Liver (tissue), 9 donors: ENCODE data around the gene EXOC2. TPM values are rescaled to one million over a fixed set of nuclear protein-coding genes. Genes with fewer than 3 reads are reported as not detected.

Source experiments
- DNase-seq: peaks from one replicate; pipeline ENCODE4 v3.0.0-alpha.2; 2017; ENCODE audit warnings: low spot score
- H3K27ac ChIP-seq, 2 donors: one replicate each; pipeline ENCODE4 v1.7.0; 2013; ENCODE audit warnings: inconsistent platforms in 2 of 2, low read length in 2 of 2, control low read depth in 1 of 2, low read depth in 1 of 2, mild to moderate bottlenecking in 1 of 2
- H3K27me3 ChIP-seq, 4 donors: one replicate each; pipeline versions ENCODE4 v1.6.1 to v1.7.0; 2013; ENCODE audit warnings: low read length in 3 of 4, inconsistent platforms in 1 of 4, mild to moderate bottlenecking in 1 of 4, moderate library complexity in 1 of 4; ENCODE audit not compliant: control insufficient read depth in 4 of 4, insufficient read depth in 4 of 4
- H3K36me3 ChIP-seq, 4 donors: one replicate each; pipeline versions ENCODE4 v1.6.1 to v1.7.0; 2013; ENCODE audit warnings: low read length in 3 of 4, mild to moderate bottlenecking in 3 of 4, low read depth in 1 of 4, moderate library complexity in 1 of 4; ENCODE audit not compliant: control insufficient read depth in 4 of 4, insufficient read depth in 3 of 4
- H3K4me1 ChIP-seq, 4 donors: one replicate each; pipeline versions ENCODE4 v1.6.1 to v1.7.0; 2013; ENCODE audit warnings: low read length in 3 of 4, mild to moderate bottlenecking in 3 of 4, moderate library complexity in 1 of 4; ENCODE audit not compliant: control insufficient read depth in 4 of 4, insufficient read depth in 4 of 4
- H3K4me3 ChIP-seq, 3 donors: one replicate each; pipeline versions ENCODE4 v1.6.1 to v1.7.0; 2013; ENCODE audit warnings: low read length in 3 of 3, control low read depth in 1 of 3, low read depth in 1 of 3, mild to moderate bottlenecking in 1 of 3
- H3K9ac ChIP-seq, 2 donors: one replicate each; pipeline ENCODE4 v1.7.0; 2013; ENCODE audit warnings: low read length in 2 of 2, mild to moderate bottlenecking in 2 of 2, moderate library complexity in 2 of 2, control low read depth in 1 of 2, low read depth in 1 of 2
- H3K9me3 ChIP-seq, 4 donors: one replicate each; pipeline versions ENCODE4 v1.6.1 to v1.7.0; 2013; ENCODE audit warnings: low read length in 3 of 4; ENCODE audit not compliant: control insufficient read depth in 4 of 4
- EGR1 ChIP-seq, 2 donors: IDR thresholded peaks; 2 replicates each; pipeline ENCODE4 v1.6.1; 2016 to 2018; ENCODE audit warnings: antibody characterized with exemption in 2 of 2, low read depth in 2 of 2
- FOXA1 ChIP-seq: IDR thresholded peaks from 2 replicates; pipeline ENCODE4 v1.6.1; 2016; ENCODE audit warnings: antibody characterized with exemption
- FOXA2 ChIP-seq: IDR thresholded peaks from 2 replicates; pipeline ENCODE4 v1.6.1; 2016; ENCODE audit warnings: antibody characterized with exemption
- HNF4A ChIP-seq, 2 donors: conservative IDR thresholded peaks; 2 replicates each; pipeline ENCODE4 v1.6.1; 2016; ENCODE audit warnings: antibody characterized with exemption in 2 of 2, mild to moderate bottlenecking in 2 of 2
- HNF4G ChIP-seq: IDR thresholded peaks from 2 replicates; pipeline ENCODE4 v1.6.1; 2016; ENCODE audit warnings: antibody characterized with exemption
- JUND ChIP-seq, 2 donors: IDR thresholded peaks; 2 replicates each; pipeline ENCODE4 v1.6.1; 2016; ENCODE audit warnings: antibody characterized with exemption in 2 of 2
- NR2F2 ChIP-seq: IDR thresholded peaks from 2 replicates; pipeline ENCODE4 v1.6.1; 2016; ENCODE audit warnings: antibody characterized with exemption
- RXRA ChIP-seq, 2 donors: IDR thresholded peaks; 2 replicates each; pipeline ENCODE4 v1.6.1; 2017 to 2018; ENCODE audit warnings: antibody characterized with exemption in 2 of 2, mild to moderate bottlenecking in 1 of 2
- SP1 ChIP-seq: IDR thresholded peaks from 2 replicates; pipeline ENCODE4 v1.6.1; 2018; ENCODE audit warnings: antibody characterized with exemption, mild to moderate bottlenecking
- TAF1 ChIP-seq: conservative IDR thresholded peaks from 2 replicates; pipeline ENCODE4 v1.6.1; 2016; ENCODE audit warnings: antibody characterized with exemption, mild to moderate bottlenecking
- YY1 ChIP-seq: IDR thresholded peaks from 2 replicates; pipeline ENCODE4 v1.6.1; 2016; ENCODE audit warnings: antibody characterized with exemption, mild to moderate bottlenecking
- WGBS: extraction: QIAGEN DNeasy Blood & Tissue Kit; methylation state at CpG from one replicate; pipeline ENCODE4 v1.1.7; 2013; 5-methylcytosine and 5-hydroxymethylcytosine counted together
- polyA plus RNA-seq, 2 donors: library from polyadenylated mRNA; stranded (reverse) in 1 of 2; unstranded in 1 of 2; fragments of 200-250 nt in 1 of 2; fragments of >200 nt in 1 of 2; fragmentation: Nextera tagmentation in 1 of 2; extraction: Ambion mirVana in 1 of 2; gene quantifications; one replicate each; pipeline versions ENCODE4 v1.2.1 to v1.2.3, GENCODE V29; 2013 to 2015
- total RNA-seq, 2 donors: library from RNA; depleted of rRNA; stranded (reverse); fragments of >200 nt; gene quantifications; one replicate each; pipeline ENCODE4 v1.2.3, GENCODE V29; 2014
- TF ChIP-seq, protein P1 (sequence below): IDR thresholded peaks from 2 replicates; pipeline ENCODE4 v1.6.1; 2016; ENCODE audit warnings: antibody characterized with exemption
- TF ChIP-seq, protein P2 (sequence below): IDR thresholded peaks from 2 replicates; pipeline ENCODE4 v1.6.1; 2016; ENCODE audit warnings: antibody characterized with exemption, mild to moderate bottlenecking
- TF ChIP-seq, protein P3 (sequence below): IDR thresholded peaks from 2 replicates; pipeline ENCODE4 v1.6.1; 2016; ENCODE audit warnings: antibody characterized with exemption
- donor health status: healthy.
- donor health status: healthy.
- donor health status: healthy.
- donor health status: healthy.
- donor health status: healthy.

EXOC2 gene
- total and polyA plus RNA-seq, 4 donors, result 6.7 to 15.3 (median 9.2) TPM

DNA sequence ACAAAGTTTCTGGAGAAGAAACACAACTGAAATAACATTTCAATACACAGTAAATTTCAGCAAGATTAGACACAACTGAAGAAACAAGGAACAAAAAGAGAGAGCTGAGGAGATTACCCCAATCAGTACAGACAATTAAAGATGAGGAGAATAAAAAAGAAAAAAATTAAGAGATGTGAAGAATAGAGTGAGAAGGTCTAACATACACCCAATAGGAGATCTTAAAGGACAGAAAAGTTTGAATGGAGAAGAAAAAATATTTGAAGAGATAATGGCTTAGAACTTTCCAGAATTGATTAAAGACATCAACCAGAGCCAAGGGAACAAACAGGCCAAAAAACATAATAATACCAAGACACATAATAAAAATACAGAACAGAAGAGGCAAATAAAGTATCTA lies 152.4 kb downstream of the EXOC2 start (continued):
- TF ChIP-seq TAF1, result no peak

DNA sequence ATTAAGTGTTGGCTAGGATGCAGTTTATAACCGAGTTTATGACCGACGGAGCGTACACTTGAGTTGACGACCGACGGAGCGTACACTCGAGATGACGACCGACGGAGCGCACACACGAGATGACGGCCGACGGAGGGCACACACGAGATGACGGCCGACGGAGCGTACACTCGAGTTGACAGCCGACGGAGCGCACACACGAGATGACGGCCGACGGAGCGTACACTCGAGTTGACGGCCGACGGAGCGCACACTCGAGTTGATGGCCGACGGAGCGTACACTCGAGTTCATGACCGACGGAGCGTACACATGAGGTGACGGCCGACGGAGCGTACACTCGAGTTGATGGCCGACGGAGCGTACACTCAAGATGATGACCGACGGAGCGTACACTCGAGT lies 155.8 kb downstream of the EXOC2 start:
- DNase-seq, result no peak
- Histone ChIP-seq H3K27ac (no peak overlapping the region), H3K4me3 (no peak overlapping the region), H3K9me3 (peaks cover 0 to 3% (median 2%) of the 10 kb centered on the region in 4 donors), H3K9ac (no peak overlapping the region), H3K36me3 (peaks cover 2 to 10% (median 6%) of the 10 kb centered on the region in 4 donors), H3K4me1 (no peaks in the 10 kb centered on the region), H3K27me3 (no peaks in the 10 kb centered on the region)
- 97% methylated on average over 56 of the region's 56 CpGs for WGBS
- TF ChIP-seq TAF1 (no peak), JUND (IDR thresholded peaks at IDR 0.05) (no peak), SP1 (no peak), RXRA (IDR thresholded peaks at IDR 0.05) (no peak), NR2F2 (no peak), EGR1 (IDR thresholded peaks at IDR 0.05; ENCODE audit: low read depth in 2 of 2) (no peak), HNF4G (no peak), YY1 (no peak)
- TF ChIP-seq, protein P1, sequence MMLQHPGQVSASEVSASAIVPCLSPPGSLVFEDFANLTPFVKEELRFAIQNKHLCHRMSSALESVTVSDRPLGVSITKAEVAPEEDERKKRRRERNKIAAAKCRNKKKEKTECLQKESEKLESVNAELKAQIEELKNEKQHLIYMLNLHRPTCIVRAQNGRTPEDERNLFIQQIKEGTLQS, result no peak
- TF ChIP-seq, protein P2, sequence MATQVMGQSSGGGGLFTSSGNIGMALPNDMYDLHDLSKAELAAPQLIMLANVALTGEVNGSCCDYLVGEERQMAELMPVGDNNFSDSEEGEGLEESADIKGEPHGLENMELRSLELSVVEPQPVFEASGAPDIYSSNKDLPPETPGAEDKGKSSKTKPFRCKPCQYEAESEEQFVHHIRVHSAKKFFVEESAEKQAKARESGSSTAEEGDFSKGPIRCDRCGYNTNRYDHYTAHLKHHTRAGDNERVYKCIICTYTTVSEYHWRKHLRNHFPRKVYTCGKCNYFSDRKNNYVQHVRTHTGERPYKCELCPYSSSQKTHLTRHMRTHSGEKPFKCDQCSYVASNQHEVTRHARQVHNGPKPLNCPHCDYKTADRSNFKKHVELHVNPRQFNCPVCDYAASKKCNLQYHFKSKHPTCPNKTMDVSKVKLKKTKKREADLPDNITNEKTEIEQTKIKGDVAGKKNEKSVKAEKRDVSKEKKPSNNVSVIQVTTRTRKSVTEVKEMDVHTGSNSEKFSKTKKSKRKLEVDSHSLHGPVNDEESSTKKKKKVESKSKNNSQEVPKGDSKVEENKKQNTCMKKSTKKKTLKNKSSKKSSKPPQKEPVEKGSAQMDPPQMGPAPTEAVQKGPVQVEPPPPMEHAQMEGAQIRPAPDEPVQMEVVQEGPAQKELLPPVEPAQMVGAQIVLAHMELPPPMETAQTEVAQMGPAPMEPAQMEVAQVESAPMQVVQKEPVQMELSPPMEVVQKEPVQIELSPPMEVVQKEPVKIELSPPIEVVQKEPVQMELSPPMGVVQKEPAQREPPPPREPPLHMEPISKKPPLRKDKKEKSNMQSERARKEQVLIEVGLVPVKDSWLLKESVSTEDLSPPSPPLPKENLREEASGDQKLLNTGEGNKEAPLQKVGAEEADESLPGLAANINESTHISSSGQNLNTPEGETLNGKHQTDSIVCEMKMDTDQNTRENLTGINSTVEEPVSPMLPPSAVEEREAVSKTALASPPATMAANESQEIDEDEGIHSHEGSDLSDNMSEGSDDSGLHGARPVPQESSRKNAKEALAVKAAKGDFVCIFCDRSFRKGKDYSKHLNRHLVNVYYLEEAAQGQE, result no peak
- TF ChIP-seq, protein P3, sequence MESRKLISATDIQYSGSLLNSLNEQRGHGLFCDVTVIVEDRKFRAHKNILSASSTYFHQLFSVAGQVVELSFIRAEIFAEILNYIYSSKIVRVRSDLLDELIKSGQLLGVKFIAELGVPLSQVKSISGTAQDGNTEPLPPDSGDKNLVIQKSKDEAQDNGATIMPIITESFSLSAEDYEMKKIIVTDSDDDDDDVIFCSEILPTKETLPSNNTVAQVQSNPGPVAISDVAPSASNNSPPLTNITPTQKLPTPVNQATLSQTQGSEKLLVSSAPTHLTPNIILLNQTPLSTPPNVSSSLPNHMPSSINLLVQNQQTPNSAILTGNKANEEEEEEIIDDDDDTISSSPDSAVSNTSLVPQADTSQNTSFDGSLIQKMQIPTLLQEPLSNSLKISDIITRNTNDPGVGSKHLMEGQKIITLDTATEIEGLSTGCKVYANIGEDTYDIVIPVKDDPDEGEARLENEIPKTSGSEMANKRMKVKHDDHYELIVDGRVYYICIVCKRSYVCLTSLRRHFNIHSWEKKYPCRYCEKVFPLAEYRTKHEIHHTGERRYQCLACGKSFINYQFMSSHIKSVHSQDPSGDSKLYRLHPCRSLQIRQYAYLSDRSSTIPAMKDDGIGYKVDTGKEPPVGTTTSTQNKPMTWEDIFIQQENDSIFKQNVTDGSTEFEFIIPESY, result no peak

DNA sequence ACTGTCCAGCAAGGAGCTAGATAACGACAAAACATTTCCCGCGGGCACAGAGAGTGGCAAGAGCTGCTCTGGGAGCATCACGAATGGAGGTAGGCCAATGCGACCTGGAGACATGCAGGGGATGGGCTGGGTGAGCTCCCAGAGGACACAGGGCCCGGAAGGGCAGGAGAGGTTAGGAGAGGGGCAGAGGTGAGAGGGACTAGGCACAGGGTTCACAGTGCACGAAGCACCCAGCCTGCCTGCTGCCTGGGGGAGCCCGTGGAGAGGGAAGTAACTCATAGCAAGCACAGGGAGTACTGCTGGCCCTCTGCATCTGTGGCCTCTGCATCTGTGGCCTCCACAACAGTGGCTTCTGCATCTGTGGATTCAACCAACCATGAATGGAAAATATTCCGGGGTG lies 162.5 kb downstream of the EXOC2 start:
- no peak overlapping the region for H3K27ac ChIP-seq
- no peaks in the 10 kb centered on the region for H3K27me3 ChIP-seq
- H3K9me3 ChIP-seq, result no peaks in the 10 kb centered on the region
- no peak overlapping the region for H3K4me3 ChIP-seq
- peaks cover 0 to 11% (median 6%) of the 10 kb centered on the region in 4 donors for H3K36me3 ChIP-seq
- 96% methylated on average over 9 of the region's 9 CpGs for WGBS
- no peak for DNase-seq
- no peak overlapping the region for H3K9ac ChIP-seq
- TF ChIP-seq SP1, result no peak
- TF ChIP-seq FOXA1, result no peak
- no peak for TF ChIP-seq JUND (IDR thresholded peaks at IDR 0.05)
- TF ChIP-seq, protein P1, result no peak
- no peak for TF ChIP-seq FOXA2
- TF ChIP-seq HNF4A (conservative IDR thresholded peaks at IDR 0.05), result no peak
- TF ChIP-seq TAF1, result no peak
- no peaks in the 10 kb centered on the region for H3K4me1 ChIP-seq
